ENCODE data around the gene OPN3. TPM values are rescaled to one million over a fixed set of nuclear protein-coding genes. Genes with fewer than 3 reads are reported as not detected.

OPN3 gene
- total RNA-seq, 2 donors from 2014 or later = 7.2 to 13.4 TPM

DNA sequence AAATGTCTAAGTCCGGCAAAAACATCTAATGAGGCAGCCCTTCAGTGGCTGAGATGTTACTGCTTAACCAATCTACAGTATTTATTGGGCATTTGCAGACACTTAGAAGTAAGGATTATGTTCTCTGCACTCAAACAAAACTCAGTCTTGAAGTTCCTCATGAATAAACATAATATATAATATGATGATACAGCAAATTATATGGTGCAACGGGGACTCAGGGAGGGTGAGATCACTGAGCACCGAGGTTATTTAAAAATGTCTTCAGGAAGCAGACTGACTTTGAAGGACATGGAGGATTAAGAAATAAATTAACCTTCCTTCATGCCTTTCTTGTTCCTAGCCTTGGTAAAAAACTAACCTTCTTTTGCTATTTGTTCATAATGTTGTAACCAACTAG is 39.8 kb upstream of the OPN3 start:
- no peak for ATAC-seq (ENCODE audit: insufficient number of reproducible peaks, low FRiP score, low read depth)
- no peaks in the 10 kb centered on the region for H3K27me3 ChIP-seq (replicated peaks; ENCODE audit: insufficient read depth)
- no peak for DNase-seq (ENCODE audit: low spot score)
- H3K4me3 ChIP-seq = no peak overlapping the region
- no peaks in the 10 kb centered on the region for H3K36me3 ChIP-seq
- TF ChIP-seq, protein P1, sequence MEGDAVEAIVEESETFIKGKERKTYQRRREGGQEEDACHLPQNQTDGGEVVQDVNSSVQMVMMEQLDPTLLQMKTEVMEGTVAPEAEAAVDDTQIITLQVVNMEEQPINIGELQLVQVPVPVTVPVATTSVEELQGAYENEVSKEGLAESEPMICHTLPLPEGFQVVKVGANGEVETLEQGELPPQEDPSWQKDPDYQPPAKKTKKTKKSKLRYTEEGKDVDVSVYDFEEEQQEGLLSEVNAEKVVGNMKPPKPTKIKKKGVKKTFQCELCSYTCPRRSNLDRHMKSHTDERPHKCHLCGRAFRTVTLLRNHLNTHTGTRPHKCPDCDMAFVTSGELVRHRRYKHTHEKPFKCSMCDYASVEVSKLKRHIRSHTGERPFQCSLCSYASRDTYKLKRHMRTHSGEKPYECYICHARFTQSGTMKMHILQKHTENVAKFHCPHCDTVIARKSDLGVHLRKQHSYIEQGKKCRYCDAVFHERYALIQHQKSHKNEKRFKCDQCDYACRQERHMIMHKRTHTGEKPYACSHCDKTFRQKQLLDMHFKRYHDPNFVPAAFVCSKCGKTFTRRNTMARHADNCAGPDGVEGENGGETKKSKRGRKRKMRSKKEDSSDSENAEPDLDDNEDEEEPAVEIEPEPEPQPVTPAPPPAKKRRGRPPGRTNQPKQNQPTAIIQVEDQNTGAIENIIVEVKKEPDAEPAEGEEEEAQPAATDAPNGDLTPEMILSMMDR (IDR thresholded peaks at IDR 0.05) = no peak
- H3K27ac ChIP-seq = no peak overlapping the region
- H3K9me3 ChIP-seq = no peaks in the 10 kb centered on the region
- no peaks in the 10 kb centered on the region for H3K4me1 ChIP-seq (ENCODE audit: control insufficient read depth in 1 of 2, low read depth in 2 of 2)

DNA sequence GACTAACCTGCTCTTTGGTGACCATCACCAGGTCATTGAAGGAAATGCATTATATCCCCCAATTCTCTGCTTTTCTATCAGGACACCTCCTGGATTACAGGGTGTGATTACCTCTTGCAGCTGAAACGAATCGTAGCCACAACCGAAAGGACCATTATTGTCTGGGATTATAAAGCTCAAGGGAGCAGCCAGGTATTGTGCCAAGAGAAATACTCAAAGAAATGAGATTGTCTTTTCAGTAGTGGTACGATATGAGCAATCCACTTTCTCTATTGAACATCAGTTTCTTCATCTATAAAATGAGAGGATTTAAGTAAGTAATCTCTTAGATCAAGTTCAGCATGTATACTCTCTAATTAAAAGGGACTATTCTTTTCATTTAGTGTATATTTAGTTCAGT is 39.2 kb upstream of the OPN3 start:
- no peak for DNase-seq (ENCODE audit: low spot score)
- no peaks in the 10 kb centered on the region for H3K4me1 ChIP-seq (ENCODE audit: control insufficient read depth in 1 of 2, low read depth in 2 of 2)
- H3K4me3 ChIP-seq = no peak overlapping the region
- TF ChIP-seq, protein P1 (IDR thresholded peaks at IDR 0.05) = no peak
- H3K27me3 ChIP-seq (replicated peaks; ENCODE audit: insufficient read depth) = no peaks in the 10 kb centered on the region
- no peaks in the 10 kb centered on the region for H3K9me3 ChIP-seq
- ATAC-seq (ENCODE audit: insufficient number of reproducible peaks, low FRiP score, low read depth) = no peak
- H3K36me3 ChIP-seq = no peaks in the 10 kb centered on the region
- no peak overlapping the region for H3K27ac ChIP-seq

DNA sequence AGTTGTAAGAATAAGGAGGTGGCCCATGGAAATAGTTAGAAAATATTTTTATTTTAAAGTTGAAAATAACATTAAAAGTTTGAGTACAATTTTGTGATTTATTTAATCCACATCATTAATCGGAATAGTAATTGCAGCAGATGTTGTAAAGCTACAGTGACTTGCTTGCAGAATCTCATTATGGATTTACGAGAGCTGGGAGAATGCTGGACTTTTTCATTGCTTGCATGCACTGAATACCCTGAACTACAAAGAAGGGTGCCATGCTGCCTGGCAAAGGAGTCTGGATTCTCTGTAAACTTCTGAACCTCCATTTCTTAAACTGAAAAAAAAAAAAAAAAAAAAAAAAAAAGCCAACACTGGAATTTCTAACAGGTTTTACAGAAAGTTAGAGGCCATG is 38.4 kb upstream of the OPN3 start:
- H3K4me1 ChIP-seq (ENCODE audit: control insufficient read depth in 1 of 2, low read depth in 2 of 2) = no peaks in the 10 kb centered on the region
- no peaks in the 10 kb centered on the region for H3K36me3 ChIP-seq
- no peaks in the 10 kb centered on the region for H3K27me3 ChIP-seq (replicated peaks; ENCODE audit: insufficient read depth)
- TF ChIP-seq, protein P1 (IDR thresholded peaks at IDR 0.05) = no peak
- no peak overlapping the region for H3K27ac ChIP-seq
- no peak for ATAC-seq (ENCODE audit: insufficient number of reproducible peaks, low FRiP score, low read depth)
- H3K4me3 ChIP-seq = no peak overlapping the region
- DNase-seq (ENCODE audit: low spot score) = no peak
- H3K9me3 ChIP-seq = no peaks in the 10 kb centered on the region

DNA sequence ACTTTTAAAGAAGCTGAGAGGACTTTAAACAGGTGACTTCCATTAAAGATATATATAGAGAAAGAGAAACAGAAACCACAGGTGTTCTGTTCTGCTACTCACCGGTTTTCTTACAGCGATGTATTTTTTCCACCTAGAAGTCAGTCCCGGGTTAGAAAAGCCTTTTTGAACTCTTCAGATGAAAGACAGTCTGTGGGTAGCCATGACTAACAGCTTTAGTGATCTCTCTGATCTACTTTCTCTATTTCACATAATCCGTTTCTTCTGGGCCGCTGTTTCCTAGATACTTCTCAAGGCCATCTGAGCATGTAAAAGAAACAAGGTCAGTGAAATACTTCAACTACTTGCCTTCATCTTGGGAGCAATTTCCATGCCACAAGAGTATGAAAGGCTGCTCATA is 37.0 kb upstream of the OPN3 start:
- Histone ChIP-seq H3K4me1 (ENCODE audit: control insufficient read depth in 1 of 2, low read depth in 2 of 2) (no peaks in the 10 kb centered on the region), H3K27me3 (replicated peaks; ENCODE audit: insufficient read depth) (no peaks in the 10 kb centered on the region), H3K27ac (no peak overlapping the region), H3K4me3 (no peak overlapping the region), H3K36me3 (no peaks in the 10 kb centered on the region), H3K9me3 (no peaks in the 10 kb centered on the region)
- DNase-seq (ENCODE audit: low spot score) (no peak), ATAC-seq (ENCODE audit: insufficient number of reproducible peaks, low FRiP score, low read depth) (no peak)
- TF ChIP-seq, protein P1 (IDR thresholded peaks at IDR 0.05) = no peak

DNA sequence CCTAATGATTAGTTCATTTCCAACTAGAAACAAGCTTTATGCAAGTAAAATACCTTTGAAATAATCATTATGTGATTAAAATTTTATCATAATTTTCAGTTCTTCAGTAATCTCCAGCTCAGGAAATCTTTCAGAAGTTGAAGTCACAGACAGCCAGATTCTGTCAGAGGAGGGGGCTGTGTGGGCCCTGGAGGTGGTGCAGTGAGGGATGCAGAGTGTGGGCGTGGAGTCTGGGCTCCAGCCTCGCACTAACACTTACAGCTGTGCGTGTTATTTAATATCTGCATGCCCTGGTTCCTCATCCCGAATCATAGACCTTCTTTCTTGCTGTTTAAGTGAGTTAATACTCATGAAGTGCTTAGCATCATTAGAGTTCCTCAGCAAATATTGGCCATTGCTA is 35.8 kb upstream of the OPN3 start:
- no peak for DNase-seq (ENCODE audit: low spot score)
- no peak for ATAC-seq (ENCODE audit: insufficient number of reproducible peaks, low FRiP score, low read depth)
- no peaks in the 10 kb centered on the region for H3K9me3 ChIP-seq
- H3K27ac ChIP-seq = no peak overlapping the region
- H3K4me3 ChIP-seq = no peak overlapping the region
- H3K27me3 ChIP-seq (replicated peaks; ENCODE audit: insufficient read depth) = no peaks in the 10 kb centered on the region
- TF ChIP-seq, protein P1 (IDR thresholded peaks at IDR 0.05) = no peak
- no peaks in the 10 kb centered on the region for H3K36me3 ChIP-seq
- H3K4me1 ChIP-seq (ENCODE audit: control insufficient read depth in 1 of 2, low read depth in 2 of 2) = no peaks in the 10 kb centered on the region
